ENCODE measurements around the gene PRKG1.
A peak's percentile ranks its signal among the peaks of the same experiment; 100 is the strongest.
"Not testable (repeated sequence)": the region's sequence is repeated elsewhere in the genome, so short reads cannot be mapped to it uniquely, and the experiment has no call there.

PRKG1 gene

DNA sequence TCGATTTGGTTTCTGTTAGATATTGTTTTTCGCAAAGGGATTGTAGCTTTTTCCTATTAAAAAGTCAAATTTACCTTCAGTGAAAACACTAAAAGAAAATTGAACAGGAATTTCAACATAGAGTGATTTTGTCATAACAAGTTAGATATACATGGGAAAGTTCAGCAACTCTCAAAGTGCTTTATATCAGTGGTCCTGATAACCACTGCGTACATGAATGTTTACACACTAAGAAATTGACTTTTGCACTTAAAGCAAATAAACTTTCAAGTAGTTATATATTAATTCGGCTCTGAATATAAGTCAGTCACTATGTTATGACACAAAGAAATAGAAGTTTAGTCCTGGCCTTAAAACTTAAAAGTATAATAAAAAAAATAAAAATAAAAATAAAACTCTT is 1138.5 kb downstream of the PRKG1 start:
- no peaks in the 10 kb centered on the region for H3K4me1 Mint-ChIP-seq (ENCODE audit: low read depth)
- H3K36me3 Mint-ChIP-seq (ENCODE audit: low read depth) = no peaks in the 10 kb centered on the region
- H3K27me3 Mint-ChIP-seq (ENCODE audit: low read depth) = no peaks in the 10 kb centered on the region
- DNase-seq (ENCODE audit: low spot score) = no peak
- H3K4me3 Mint-ChIP-seq = no peak overlapping the region
- no peak overlapping the region for H3K27ac Mint-ChIP-seq
- no peaks in the 10 kb centered on the region for H3K9me3 Mint-ChIP-seq

DNA sequence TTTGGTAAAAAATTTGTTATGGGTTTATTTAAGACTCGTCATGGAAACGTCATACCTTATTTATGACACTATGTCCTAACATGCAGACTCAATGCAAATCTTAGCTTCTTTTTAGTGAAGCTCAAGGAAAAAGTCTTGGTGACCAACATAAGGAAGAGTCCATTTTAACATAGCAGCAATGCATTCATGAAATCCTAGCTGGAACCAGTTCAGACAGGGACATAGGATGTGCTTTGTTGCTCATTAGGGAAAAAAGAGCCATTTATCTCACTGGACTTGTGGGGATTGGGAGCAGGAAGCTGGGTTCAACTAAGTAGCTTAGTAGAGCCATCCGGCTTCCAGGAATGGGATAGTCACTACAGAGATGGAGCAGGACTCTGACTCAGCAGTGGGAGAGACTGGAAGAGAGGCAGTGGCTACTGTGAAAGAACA is 1139.0 kb downstream of the PRKG1 start:
- H3K27me3 Mint-ChIP-seq (ENCODE audit: low read depth) = no peaks in the 10 kb centered on the region
- no peak for DNase-seq (ENCODE audit: low spot score)
- no peak overlapping the region for H3K4me3 Mint-ChIP-seq
- H3K9me3 Mint-ChIP-seq = no peaks in the 10 kb centered on the region
- H3K27ac Mint-ChIP-seq = no peak overlapping the region
- no peaks in the 10 kb centered on the region for H3K36me3 Mint-ChIP-seq (ENCODE audit: low read depth)
- no peaks in the 10 kb centered on the region for H3K4me1 Mint-ChIP-seq (ENCODE audit: low read depth)

- Mint-ChIP-seq H3K27me3 (ENCODE audit: low read depth) (no peaks in the 10 kb centered on the region), H3K4me1 (ENCODE audit: low read depth) (no peaks in the 10 kb centered on the region), H3K27ac (no peak overlapping the region), H3K36me3 (ENCODE audit: low read depth) (no peaks in the 10 kb centered on the region), H3K9me3 (no peaks in the 10 kb centered on the region), H3K4me3 (no peak overlapping the region)
- DNase-seq (ENCODE audit: low spot score) = peak; percentile 21
Observed at GRCh38 chr10:52215745-52216361, 1141.6 kb downstream of the PRKG1 start.

DNA sequence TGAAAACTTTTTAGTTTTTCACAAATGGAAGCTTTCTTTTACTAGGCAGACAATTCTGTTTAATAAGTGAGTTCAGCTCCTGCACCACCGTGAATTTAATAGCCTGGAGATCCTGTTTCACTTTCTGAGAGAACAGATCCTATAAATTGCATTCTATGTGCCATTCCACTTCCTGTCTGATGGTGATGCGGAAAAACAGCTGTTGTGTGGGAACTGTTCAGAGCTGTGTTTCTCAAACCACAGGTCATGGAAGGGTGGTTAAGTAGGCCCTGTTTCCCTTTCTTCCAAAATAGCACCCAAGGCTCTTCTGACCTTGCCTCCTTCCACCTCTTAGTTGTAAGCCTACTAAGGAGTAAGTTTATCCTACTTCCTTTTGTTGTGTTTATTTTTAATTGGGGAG is 1142.6 kb downstream of the PRKG1 start:
- H3K27ac Mint-ChIP-seq = no peak overlapping the region
- H3K36me3 Mint-ChIP-seq (ENCODE audit: low read depth) = no peaks in the 10 kb centered on the region
- H3K4me3 Mint-ChIP-seq = no peak overlapping the region
- no peak for DNase-seq (ENCODE audit: low spot score)
- no peaks in the 10 kb centered on the region for H3K27me3 Mint-ChIP-seq (ENCODE audit: low read depth)
- H3K4me1 Mint-ChIP-seq (ENCODE audit: low read depth) = no peaks in the 10 kb centered on the region
- no peaks in the 10 kb centered on the region for H3K9me3 Mint-ChIP-seq

- Mint-ChIP-seq H3K9me3 (no peaks in the 10 kb centered on the region), H3K4me1 (ENCODE audit: low read depth) (no peaks in the 10 kb centered on the region), H3K27me3 (ENCODE audit: low read depth) (no peaks in the 10 kb centered on the region), H3K4me3 (no peak overlapping the region), H3K27ac (no peak overlapping the region), H3K36me3 (ENCODE audit: low read depth) (no peaks in the 10 kb centered on the region)
- no peak for DNase-seq (ENCODE audit: low spot score)
Observed at GRCh38 chr10:52217531-52217930, 1143.2 kb downstream of the PRKG1 start.

DNA sequence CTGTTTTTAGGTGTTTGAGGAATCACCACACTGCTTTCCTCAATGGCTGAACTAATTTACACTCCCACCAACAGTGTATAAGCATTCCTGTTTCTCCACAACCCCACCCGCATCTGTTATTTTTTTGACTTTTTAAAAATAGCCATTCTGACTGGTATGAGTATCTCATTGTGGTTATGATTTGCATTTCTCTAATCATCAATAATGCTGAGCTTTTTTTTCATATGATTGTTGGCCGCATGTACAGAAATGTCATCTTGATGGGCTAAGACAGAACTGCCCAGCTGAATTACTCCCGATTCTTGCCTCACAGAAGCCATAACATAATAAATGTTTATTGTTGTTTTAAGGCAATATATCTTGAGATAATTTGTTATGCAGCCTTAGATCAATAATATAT is 1146.7 kb downstream of the PRKG1 start:
- no peak for DNase-seq (ENCODE audit: low spot score)
- H3K27ac Mint-ChIP-seq = no peak overlapping the region
- no peaks in the 10 kb centered on the region for H3K36me3 Mint-ChIP-seq (ENCODE audit: low read depth)
- H3K9me3 Mint-ChIP-seq = no peaks in the 10 kb centered on the region
- no peaks in the 10 kb centered on the region for H3K4me1 Mint-ChIP-seq (ENCODE audit: low read depth)
- no peak overlapping the region for H3K4me3 Mint-ChIP-seq
- no peaks in the 10 kb centered on the region for H3K27me3 Mint-ChIP-seq (ENCODE audit: low read depth)

GRCh38 chr10:52221923-52222322 is 1147.6 kb downstream of the PRKG1 start:
- no peak overlapping the region for H3K4me3 Mint-ChIP-seq
- DNase-seq (ENCODE audit: low spot score) = no peak
- no peak overlapping the region for H3K27ac Mint-ChIP-seq
- H3K4me1 Mint-ChIP-seq (ENCODE audit: low read depth) = no peaks in the 10 kb centered on the region
- H3K9me3 Mint-ChIP-seq = no peaks in the 10 kb centered on the region
- no peaks in the 10 kb centered on the region for H3K36me3 Mint-ChIP-seq (ENCODE audit: low read depth)
- no peaks in the 10 kb centered on the region for H3K27me3 Mint-ChIP-seq (ENCODE audit: low read depth)

GRCh38 chr10:52226197-52226847 is 1152.0 kb downstream of the PRKG1 start:
- DNase-seq (ENCODE audit: low spot score) = no peak
- H3K4me1 Mint-ChIP-seq (ENCODE audit: low read depth) = no peaks in the 10 kb centered on the region

DNA sequence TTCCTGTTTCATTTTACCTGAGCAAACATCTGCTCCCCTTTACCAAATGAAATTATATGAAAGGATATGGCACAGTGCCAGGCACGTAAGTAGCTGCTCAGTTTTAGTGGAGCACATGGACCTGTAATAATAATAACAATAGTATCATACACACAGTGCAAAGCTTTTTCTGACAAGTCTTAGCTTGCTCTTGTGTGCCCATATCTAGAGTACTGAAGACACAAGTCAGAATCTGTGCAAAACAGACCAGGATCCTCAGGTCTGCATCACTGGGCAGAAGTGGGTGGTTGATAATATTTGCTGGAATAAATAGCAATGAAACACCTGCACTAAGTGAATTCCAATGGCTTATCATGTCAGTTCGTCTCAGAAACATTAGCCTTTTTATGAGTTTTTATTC is 1154.3 kb downstream of the PRKG1 start:
- Mint-ChIP-seq H3K4me3 (no peak overlapping the region), H3K9me3 (no peaks in the 10 kb centered on the region), H3K36me3 (ENCODE audit: low read depth) (no peaks in the 10 kb centered on the region), H3K27ac (no peak overlapping the region), H3K27me3 (ENCODE audit: low read depth) (peaks cover 11% of the 10 kb centered on the region), H3K4me1 (ENCODE audit: low read depth) (peaks cover 3% of the 10 kb centered on the region)
- DNase-seq (ENCODE audit: low spot score) = no peak

More at GRCh38 chr10:52226197-52226847, 1152.0 kb downstream of the PRKG1 start:
- H3K27me3 Mint-ChIP-seq (ENCODE audit: low read depth) = no peaks in the 10 kb centered on the region
- H3K36me3 Mint-ChIP-seq (ENCODE audit: low read depth) = no peaks in the 10 kb centered on the region
- H3K9me3 Mint-ChIP-seq = no peaks in the 10 kb centered on the region
- no peak overlapping the region for H3K4me3 Mint-ChIP-seq
- H3K27ac Mint-ChIP-seq = no peak overlapping the region

DNA sequence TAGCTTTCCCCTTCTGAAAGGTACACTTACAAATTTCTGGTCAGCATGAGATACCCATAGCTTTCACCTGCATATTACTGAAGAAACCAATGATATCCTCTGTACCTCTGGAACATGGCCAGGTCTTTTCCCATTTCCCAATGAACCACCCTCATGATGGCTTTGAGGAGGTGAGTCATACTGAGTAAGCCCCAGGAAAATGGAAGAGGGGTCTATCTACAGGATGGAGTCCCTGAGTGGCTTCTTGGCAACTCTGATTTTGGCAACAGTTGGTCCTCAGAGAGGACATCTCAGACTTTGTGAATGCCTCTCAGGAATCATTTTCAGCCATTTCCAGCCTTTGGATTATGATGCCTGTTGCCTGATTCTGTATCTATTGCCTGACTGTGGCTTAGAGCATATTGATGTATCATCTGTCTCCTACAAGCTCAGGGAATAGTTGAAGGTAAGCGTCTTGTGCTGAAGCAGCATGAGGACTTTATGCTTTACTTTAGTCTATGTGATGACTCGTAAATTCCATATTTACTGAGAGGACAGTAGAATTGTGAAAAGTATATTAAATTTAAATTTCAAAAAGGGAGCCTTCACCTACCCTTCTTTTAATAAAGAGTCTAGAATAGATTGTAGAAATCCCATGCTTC is 1155.1 kb downstream of the PRKG1 start:
- H3K27me3 Mint-ChIP-seq (ENCODE audit: low read depth) = peaks cover 11% of the 10 kb centered on the region
- H3K4me1 Mint-ChIP-seq (ENCODE audit: low read depth) = peaks cover 3% of the 10 kb centered on the region
- no peak for DNase-seq (ENCODE audit: low spot score)
- no peak overlapping the region for H3K4me3 Mint-ChIP-seq
- H3K27ac Mint-ChIP-seq = no peak overlapping the region
- no peaks in the 10 kb centered on the region for H3K9me3 Mint-ChIP-seq
- H3K36me3 Mint-ChIP-seq (ENCODE audit: low read depth) = no peaks in the 10 kb centered on the region

DNA sequence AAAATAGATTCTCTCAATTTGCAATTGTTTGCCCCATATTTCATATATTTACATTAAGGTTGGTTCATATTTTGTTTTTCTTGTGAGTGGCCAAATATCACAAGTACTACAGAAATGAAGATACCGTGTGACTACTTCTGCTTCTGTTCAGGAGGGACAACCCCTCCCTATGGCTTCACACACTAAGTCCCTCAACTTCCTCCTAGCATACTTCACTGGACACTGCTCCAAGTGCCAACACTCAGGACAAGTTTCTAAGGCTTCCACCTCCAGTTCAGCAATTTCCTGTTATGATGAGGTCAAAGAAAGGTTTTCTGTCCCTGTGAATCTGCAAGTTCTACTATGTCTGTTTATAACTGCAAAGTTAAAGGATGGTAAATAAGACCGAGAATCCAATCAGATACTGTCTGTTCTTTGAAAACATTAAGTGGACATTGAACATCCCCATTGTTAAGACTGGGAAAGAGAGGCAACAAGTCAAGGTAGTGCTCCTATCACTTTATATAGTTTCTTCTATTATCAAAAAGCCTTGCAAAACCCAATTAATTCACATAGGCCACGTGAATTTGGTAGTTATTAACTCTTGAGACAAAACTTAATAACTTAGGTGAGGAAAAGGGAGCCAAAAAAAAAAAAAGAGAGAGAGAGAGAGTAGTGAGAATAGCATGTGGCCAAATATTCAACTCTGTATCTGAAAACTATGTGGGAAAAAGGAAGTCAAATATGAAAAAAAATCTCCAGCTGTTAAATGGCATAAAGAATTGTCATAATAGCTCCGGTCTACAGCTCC is 1158.5 kb downstream of the PRKG1 start:
- no peaks in the 10 kb centered on the region for H3K9me3 Mint-ChIP-seq
- H3K36me3 Mint-ChIP-seq (ENCODE audit: low read depth) = no peaks in the 10 kb centered on the region
- H3K27me3 Mint-ChIP-seq (ENCODE audit: low read depth) = peaks cover 11% of the 10 kb centered on the region
- H3K4me3 Mint-ChIP-seq = peak overlapping the region; percentile 70
- DNase-seq (ENCODE audit: low spot score) = no peak
- H3K4me1 Mint-ChIP-seq (ENCODE audit: low read depth) = peaks cover 3% of the 10 kb centered on the region
- no peak overlapping the region for H3K27ac Mint-ChIP-seq

DNA sequence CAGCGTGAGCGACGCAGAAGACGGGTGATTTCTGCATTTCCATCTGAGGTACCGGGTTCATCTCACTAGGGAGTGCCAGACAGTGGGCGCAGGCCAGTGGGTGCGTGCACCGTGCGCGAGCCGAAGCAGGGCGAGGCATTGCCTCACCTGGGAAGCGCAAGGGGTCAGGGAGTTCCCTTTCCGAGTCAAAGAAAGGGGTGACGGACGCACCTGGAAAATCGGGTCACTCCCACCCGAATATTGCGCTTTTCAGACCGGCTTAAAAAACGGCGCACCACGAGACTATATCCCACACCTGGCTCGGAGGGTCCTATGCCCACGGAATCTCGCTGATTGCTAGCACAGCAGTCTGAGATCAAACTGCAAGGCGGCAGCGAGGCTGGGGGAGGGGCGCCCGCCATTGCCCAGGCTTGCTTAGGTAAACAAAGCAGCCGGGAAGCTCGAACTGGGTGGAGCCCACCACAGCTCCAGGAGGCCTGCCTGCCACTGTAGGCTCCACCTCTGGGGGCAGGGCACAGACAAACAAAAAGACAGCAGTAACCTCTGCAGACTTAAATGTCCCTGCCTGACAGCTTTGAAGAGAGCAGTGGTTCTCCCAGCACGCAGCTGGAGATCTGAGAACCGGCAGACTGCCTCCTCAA is 1159.2 kb downstream of the PRKG1 start:
- Mint-ChIP-seq H3K27me3 (ENCODE audit: low read depth) (peaks cover 11% of the 10 kb centered on the region), H3K4me3 (peak overlapping the region; percentile 70)
- H3K36me3 Mint-ChIP-seq (ENCODE audit: low read depth); DNase-seq (ENCODE audit: low spot score); H3K27ac Mint-ChIP-seq; H3K9me3 Mint-ChIP-seq; H3K4me1 Mint-ChIP-seq (ENCODE audit: low read depth): not testable (repeated sequence)

- H3K27ac Mint-ChIP-seq = no peak overlapping the region
- H3K27me3 Mint-ChIP-seq (ENCODE audit: low read depth) = no peaks in the 10 kb centered on the region
- no peaks in the 10 kb centered on the region for H3K9me3 Mint-ChIP-seq
Observed at GRCh38 chr10:52239771-52240170, 1165.5 kb downstream of the PRKG1 start.

DNA sequence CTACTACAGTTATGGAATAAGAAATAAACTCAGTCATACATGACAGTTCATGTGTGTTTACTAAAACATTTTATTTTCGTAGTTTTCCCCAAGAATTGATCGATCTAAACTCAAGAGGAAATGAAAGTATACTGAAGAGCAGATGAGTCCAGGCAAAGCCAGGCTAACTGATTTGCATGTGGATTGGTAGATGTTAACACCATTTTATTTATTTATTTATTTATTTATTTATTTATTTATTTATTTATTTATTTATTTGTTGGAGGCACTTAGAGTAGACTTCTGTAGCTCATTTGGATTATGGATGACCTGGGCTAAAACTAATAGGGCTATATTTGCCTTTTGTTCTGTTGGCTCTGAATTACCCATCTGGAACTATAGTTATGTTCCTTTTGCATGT is 1171.3 kb downstream of the PRKG1 start:
- H3K36me3 Mint-ChIP-seq (ENCODE audit: low read depth) = no peaks in the 10 kb centered on the region
- no peak overlapping the region for H3K4me3 Mint-ChIP-seq
- H3K27ac Mint-ChIP-seq = no peak overlapping the region
- H3K27me3 Mint-ChIP-seq (ENCODE audit: low read depth) = no peaks in the 10 kb centered on the region
- DNase-seq (ENCODE audit: low spot score) = no peak
- no peaks in the 10 kb centered on the region for H3K4me1 Mint-ChIP-seq (ENCODE audit: low read depth)
- no peaks in the 10 kb centered on the region for H3K9me3 Mint-ChIP-seq

More at GRCh38 chr10:52239771-52240170, 1165.5 kb downstream of the PRKG1 start:
- no peak for DNase-seq (ENCODE audit: low spot score)
- H3K4me3 Mint-ChIP-seq = no peak overlapping the region
- H3K4me1 Mint-ChIP-seq (ENCODE audit: low read depth) = no peaks in the 10 kb centered on the region
- H3K36me3 Mint-ChIP-seq (ENCODE audit: low read depth) = no peaks in the 10 kb centered on the region
